HG02973 (cell line): ENCODE measurements around the gene GMEB2.
"Not testable (repeated sequence)": the region's sequence is repeated elsewhere in the genome, so short reads cannot be mapped to it uniquely, and the experiment has no call there.

Experiments used
- ATAC-seq: cut with Tn5 transposase; IDR thresholded peaks from one replicate; pipeline ENCODE4 v1.9.1; 2021; ENCODE audit warnings: moderate library complexity; ENCODE audit not compliant: unreplicated experiment

Gene GMEB2

GRCh38 chr20:63617092-63617875, 9.6 kb downstream of the GMEB2 start:
- no peak for ATAC-seq

GRCh38 chr20:63613863-63614594, 12.9 kb downstream of the GMEB2 start:
- ATAC-seq, result not testable (repeated sequence)

- ATAC-seq, result no peak
These were observed 14.5 kb downstream of the GMEB2 start for GRCh38 chr20:63612276-63612931.

GRCh38 chr20:63611646-63612045, 15.3 kb downstream of the GMEB2 start:
- no peak for ATAC-seq

- no peak for ATAC-seq
These were observed 16.1 kb downstream of the GMEB2 start for GRCh38 chr20:63610581-63611435.

GRCh38 chr20:63606686-63607085, 20.2 kb downstream of the GMEB2 start:
- ATAC-seq, result no peak

GRCh38 chr20:63602321-63602720, 24.6 kb downstream of the GMEB2 start:
- ATAC-seq, result no peak

- not testable (repeated sequence) for ATAC-seq
These were observed 25.2 kb downstream of the GMEB2 start for GRCh38 chr20:63601679-63602078.

GRCh38 chr20:63599396-63600050, 27.4 kb downstream of the GMEB2 start:
- ATAC-seq, result no peak

- ATAC-seq, result no peak
These were observed 28.2 kb downstream of the GMEB2 start for GRCh38 chr20:63598479-63599395.

GRCh38 chr20:63597651-63598478, 29.0 kb downstream of the GMEB2 start:
- no peak for ATAC-seq

- no peak for ATAC-seq
These were observed 30.5 kb downstream of the GMEB2 start for GRCh38 chr20:63596423-63596822.

- no peak for ATAC-seq
These were observed 31.3 kb downstream of the GMEB2 start for GRCh38 chr20:63595416-63596127.

- no peak for ATAC-seq
These were observed 32.8 kb downstream of the GMEB2 start for GRCh38 chr20:63594043-63594561.

GRCh38 chr20:63592661-63593060, 34.2 kb downstream of the GMEB2 start:
- no peak for ATAC-seq

GRCh38 chr20:63591786-63592355, 35.0 kb downstream of the GMEB2 start:
- ATAC-seq, result no peak

GRCh38 chr20:63591147-63591533, 35.8 kb downstream of the GMEB2 start:
- ATAC-seq, result no peak
